NCI-H748 (cell line): Measurements from ENCODE around the gene NEGR1.
"Not testable (repeated sequence)": the region's sequence is repeated elsewhere in the genome, so short reads cannot be mapped to it uniquely, and the experiment has no call there.

Experiments
- DNase-seq: peaks from one replicate; lab custom pipeline; 2025; ENCODE audit not compliant: unreplicated experiment; lab: John Stamatoyannopoulos, UW

The NEGR1 gene

GRCh38 chr1:71956613-71957285 lies 325.6 kb downstream of the NEGR1 start:
- no peak for DNase-seq

GRCh38 chr1:71950579-71950978 lies 331.8 kb downstream of the NEGR1 start:
- no peak for DNase-seq

- DNase-seq: no peak
Measured at GRCh38 chr1:71949681-71950080, 332.7 kb downstream of the NEGR1 start.

- no peak for DNase-seq
Measured at GRCh38 chr1:71948561-71948960, 333.8 kb downstream of the NEGR1 start.

- no peak for DNase-seq
Measured at GRCh38 chr1:71944006-71944405, 338.3 kb downstream of the NEGR1 start.

- DNase-seq: no peak
Measured at GRCh38 chr1:71940261-71940660, 342.1 kb downstream of the NEGR1 start.

GRCh38 chr1:71930511-71930910 lies 351.8 kb downstream of the NEGR1 start:
- DNase-seq: no peak

- DNase-seq: no peak
Measured at GRCh38 chr1:71921935-71922559, 360.3 kb downstream of the NEGR1 start.

GRCh38 chr1:71921204-71921603 lies 361.1 kb downstream of the NEGR1 start:
- DNase-seq: no peak

- DNase-seq: no peak
Measured at GRCh38 chr1:71920556-71920955, 361.8 kb downstream of the NEGR1 start.

- peak; percentile 51 for DNase-seq
Measured at GRCh38 chr1:71919811-71920509, 362.4 kb downstream of the NEGR1 start.

GRCh38 chr1:71918630-71919029 lies 363.7 kb downstream of the NEGR1 start:
- peak; percentile 57 for DNase-seq

- DNase-seq: no peak
Measured at GRCh38 chr1:71916894-71917293, 365.4 kb downstream of the NEGR1 start.

GRCh38 chr1:71914626-71915025 lies 367.7 kb downstream of the NEGR1 start:
- DNase-seq: no peak

- peak; percentile 68 for DNase-seq
Measured at GRCh38 chr1:71908871-71909390, 373.4 kb downstream of the NEGR1 start.

GRCh38 chr1:71908303-71908702 lies 374.0 kb downstream of the NEGR1 start:
- no peak for DNase-seq

GRCh38 chr1:71899881-71900280 lies 382.5 kb downstream of the NEGR1 start:
- no peak for DNase-seq

- not testable (repeated sequence) for DNase-seq
Measured at GRCh38 chr1:71888166-71888565, 394.2 kb downstream of the NEGR1 start.

- peak; percentile 53 for DNase-seq
Measured at GRCh38 chr1:71885171-71885570, 397.2 kb downstream of the NEGR1 start.

- DNase-seq: peak; percentile 81
Measured at GRCh38 chr1:71882637-71883036, 399.7 kb downstream of the NEGR1 start.

- DNase-seq: peak; percentile 70
Measured at GRCh38 chr1:71882226-71882625, 400.1 kb downstream of the NEGR1 start.

GRCh38 chr1:71881611-71882010 lies 400.7 kb downstream of the NEGR1 start:
- no peak for DNase-seq
